NT2/D1 (cell line): Measurements from ENCODE around the gene FAM120A.

Experiments used
- SUZ12 ChIP-seq: IDR thresholded peaks from 2 replicates; pipeline ENCODE4 v1.6.1; 2011; ENCODE audit not compliant: insufficient read length, insufficient read depth; ENCODE audit errors: extremely low read depth
- YY1 ChIP-seq: IDR thresholded peaks from 2 replicates; pipeline ENCODE4 v1.6.1; 2011; ENCODE audit not compliant: insufficient read length, insufficient read depth
- ZNF274 ChIP-seq: IDR thresholded peaks from 2 replicates; pipeline ENCODE4 v1.6.1; 2011; ENCODE audit warnings: mild to moderate bottlenecking, low read depth, low read length

DNA sequence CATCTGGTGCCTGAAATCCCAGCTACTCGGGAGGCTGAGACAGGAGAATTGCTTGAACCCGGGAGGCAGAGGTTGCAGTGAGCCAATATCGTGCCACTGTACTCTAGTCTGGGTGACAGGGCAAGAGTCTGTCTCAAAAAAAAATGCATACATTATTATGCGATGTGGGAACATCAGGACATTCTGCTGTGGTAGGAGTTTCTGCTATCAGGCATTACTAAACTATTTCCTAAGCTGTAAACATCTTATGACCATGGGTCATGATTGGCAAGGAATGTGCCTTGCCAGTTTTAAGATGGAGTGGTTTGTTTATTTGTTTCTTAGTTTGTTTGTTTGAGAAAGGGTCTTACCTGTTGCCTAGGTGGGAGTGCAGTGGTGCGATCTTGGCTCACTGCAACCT is 45.1 kb upstream of the FAM120A start:
- TF ChIP-seq YY1 (no peak), ZNF274 (no peak), SUZ12 (no peak)
